Neural crest cell (in vitro differentiated cells): Measurements from ENCODE around the gene TMEM94. TPM values are rescaled to one million over a fixed set of nuclear protein-coding genes. Genes with fewer than 3 reads are reported as not detected.

Experiments
- DNase-seq: peaks from one replicate; pipeline ENCODE4 v3.0.0; 2021; ENCODE audit warnings: low read depth, mixed read lengths, low spot score
- H3K27ac Mint-ChIP-seq: one replicate; pipeline ENCODE4 v1.8.0; 2021; ENCODE audit warnings: mild to moderate bottlenecking, mixed read lengths; ENCODE audit not compliant: unreplicated experiment
- H3K27me3 Mint-ChIP-seq: 2 replicates; pipeline ENCODE4 v1.8.0; 2021; ENCODE audit warnings: low read depth, mild to moderate bottlenecking, mixed read lengths
- H3K36me3 Mint-ChIP-seq: 2 replicates; pipeline ENCODE4 v1.8.0; 2021; ENCODE audit warnings: low read depth, mild to moderate bottlenecking, mixed read lengths
- H3K4me1 Mint-ChIP-seq: 2 replicates; pipeline ENCODE4 v1.8.0; 2021; ENCODE audit warnings: mixed read lengths
- H3K4me3 Mint-ChIP-seq: one replicate; pipeline ENCODE4 v1.8.0; 2021; ENCODE audit warnings: mild to moderate bottlenecking, mixed read lengths
- H3K9me3 Mint-ChIP-seq: 2 replicates; pipeline ENCODE4 v1.8.0; 2021; ENCODE audit warnings: mixed read lengths
- CTCF ChIP-seq: fragments of 200-600 bp; sonication (generic); conservative IDR thresholded peaks from 2 replicates; pipeline ENCODE4 v1.5.0; 2021; ENCODE audit warnings: antibody characterized with exemption, mild to moderate bottlenecking
- total RNA-seq: library from RNA; stranded (reverse); gene quantifications from 2 replicates; pipeline ENCODE4 v1.2.1, GENCODE V29; 2021

TMEM94 gene
- total RNA-seq, 1 donor from 2014 or later = 131 TPM

- Mint-ChIP-seq H3K9me3 (no peaks in the 10 kb centered on the region), H3K36me3 (peaks cover 3% of the 10 kb centered on the region), H3K27ac (no peak overlapping the region), H3K27me3 (no peaks in the 10 kb centered on the region), H3K4me3 (no peak overlapping the region), H3K4me1 (peaks cover 20% of the 10 kb centered on the region)
- no peak for DNase-seq
- peak; percentile 58 for TF ChIP-seq CTCF
Measured at GRCh38 chr17:75504347-75505151, 48.1 kb downstream of the TMEM94 start.

GRCh38 chr17:75505152-75505409 lies 48.6 kb downstream of the TMEM94 start:
- no peak for TF ChIP-seq CTCF
- DNase-seq = no peak
- Mint-ChIP-seq H3K9me3 (no peaks in the 10 kb centered on the region), H3K36me3 (peaks cover 3% of the 10 kb centered on the region), H3K27ac (no peak overlapping the region), H3K27me3 (no peaks in the 10 kb centered on the region), H3K4me3 (peak overlapping the region; percentile 70), H3K4me1 (peaks cover 23% of the 10 kb centered on the region)

- peak overlapping the region; percentile 41 for H3K4me3 Mint-ChIP-seq
- DNase-seq = no peak
Measured at GRCh38 chr17:75505640-75506039, 49.2 kb downstream of the TMEM94 start.

GRCh38 chr17:75506134-75506533 lies 49.7 kb downstream of the TMEM94 start:
- no peaks in the 10 kb centered on the region for H3K27me3 Mint-ChIP-seq
- TF ChIP-seq CTCF = no peak

More at GRCh38 chr17:75505640-75506039, 49.2 kb downstream of the TMEM94 start:
- TF ChIP-seq CTCF = no peak
- H3K4me1 Mint-ChIP-seq = peaks cover 27% of the 10 kb centered on the region
- no peak overlapping the region for H3K27ac Mint-ChIP-seq
- H3K36me3 Mint-ChIP-seq = peaks cover 3% of the 10 kb centered on the region
- no peaks in the 10 kb centered on the region for H3K9me3 Mint-ChIP-seq
- H3K27me3 Mint-ChIP-seq = no peaks in the 10 kb centered on the region

GRCh38 chr17:75506888-75507287 lies 50.5 kb downstream of the TMEM94 start:
- Mint-ChIP-seq H3K9me3 (no peaks in the 10 kb centered on the region), H3K27ac (no peak overlapping the region), H3K36me3 (peaks cover 3% of the 10 kb centered on the region), H3K4me3 (peak overlapping the region; percentile 74), H3K4me1 (peaks cover 28% of the 10 kb centered on the region), H3K27me3 (no peaks in the 10 kb centered on the region)
- no peak for DNase-seq
- no peak for TF ChIP-seq CTCF

More at GRCh38 chr17:75506134-75506533, 49.7 kb downstream of the TMEM94 start:
- Mint-ChIP-seq H3K9me3 (no peaks in the 10 kb centered on the region), H3K36me3 (peaks cover 3% of the 10 kb centered on the region), H3K4me3 (peak overlapping the region; percentile 41), H3K4me1 (peaks cover 28% of the 10 kb centered on the region), H3K27ac (no peak overlapping the region)
- DNase-seq = no peak
